Thyroid gland (tissue), 4 donors: ENCODE results near the gene STOML3.

Experiments used
- CTCF ChIP-seq, 6 experiments: fragments of 200-600 bp in 3 of 6; fragments of 450-650 bp in 3 of 6; sonication (generic) in 3 of 6; IDR thresholded peaks; one replicate each; pipeline ENCODE4 v1.5.1; 2016 to 2019; ENCODE audit warnings: antibody characterized with exemption in 6 of 6, mild to moderate bottlenecking in 2 of 6, inconsistent platforms in 1 of 6, moderate library complexity in 1 of 6
- POLR2A ChIP-seq, 2 donors: fragments of 450-650 bp; IDR thresholded peaks; one replicate each; pipeline ENCODE4 v1.6.1; 2017; ENCODE audit warnings: antibody characterized with exemption in 2 of 2, mild to moderate bottlenecking in 2 of 2, moderate library complexity in 1 of 2

GRCh38 chr13:38969187-38969586 is 21.4 kb downstream of the STOML3 start:
- TF ChIP-seq CTCF (IDR thresholded peaks at IDR 0.05): no peak
- no peak for TF ChIP-seq POLR2A (IDR thresholded peaks at IDR 0.05)
